ENCODE measurements around the gene SLC38A9. TPM values are rescaled to one million over a fixed set of nuclear protein-coding genes. Genes with fewer than 3 reads are reported as not detected.

The SLC38A9 gene
- total and polyA plus RNA-seq, 2 experiments from 2014 or later = 17.0 to 23.8 TPM

DNA sequence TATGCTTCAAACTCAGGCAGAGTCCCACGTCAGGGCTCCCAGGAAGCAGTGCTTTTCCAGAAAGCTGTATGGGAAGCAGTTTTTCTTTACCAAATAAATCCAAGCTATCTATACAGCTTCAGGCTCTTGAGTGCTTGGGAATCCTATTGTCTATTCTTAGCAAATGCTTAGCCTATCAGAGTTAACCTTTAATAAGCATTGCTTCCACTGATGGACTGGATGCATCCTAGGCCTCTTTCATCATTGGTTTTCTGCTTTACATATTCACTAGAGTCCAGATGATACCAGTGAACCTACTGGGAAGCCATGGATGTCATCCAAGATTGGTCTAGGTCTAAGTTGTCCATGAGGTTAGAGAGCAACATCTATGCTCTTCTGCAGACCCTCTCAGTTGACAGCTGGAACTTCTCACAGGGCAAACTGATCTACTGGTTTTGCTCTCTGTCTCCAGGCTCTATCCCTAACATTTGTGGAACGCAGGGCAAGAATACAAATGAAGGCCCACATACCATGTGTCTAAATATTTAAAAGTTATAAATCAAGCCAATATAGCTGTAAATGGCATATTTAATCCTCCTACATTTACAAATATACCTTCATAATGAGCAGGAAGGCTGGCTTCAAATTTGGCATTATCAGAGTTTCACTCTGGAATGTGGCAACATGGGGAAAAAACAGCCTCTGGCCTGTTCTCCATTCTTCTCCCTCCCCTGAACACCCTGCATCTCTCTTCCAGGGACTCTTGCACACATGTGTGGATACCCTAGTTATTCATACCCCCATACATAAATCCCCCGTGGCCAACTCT, 127.5 kb downstream of the SLC38A9 start:
- no peak overlapping the region for H3K9ac ChIP-seq
- H3K4me2 ChIP-seq (ENCODE audit: unreplicated experiment) = no peak overlapping the region
- TF ChIP-seq EZH2phosphoT487 (IDR thresholded peaks at IDR 0.05; ENCODE audit: insufficient read depth, low read depth) (no peak), EZH2 (IDR thresholded peaks at IDR 0.05; ENCODE audit: insufficient read depth, poor library complexity, severe bottlenecking) (no peak)
- H2AFZ ChIP-seq = no peak overlapping the region
- no peaks in the 10 kb centered on the region for H3K79me2 ChIP-seq (ENCODE audit: insufficient read depth)
- H3K9me3 ChIP-seq (ENCODE audit: low read depth) = no peaks in the 10 kb centered on the region
- no peak overlapping the region for H3K27ac ChIP-seq
- H3K4me3 ChIP-seq = no peak overlapping the region
- no peaks in the 10 kb centered on the region for H3K27me3 ChIP-seq (replicated peaks; ENCODE audit: insufficient read depth)
- no peaks in the 10 kb centered on the region for H3F3A ChIP-seq (ENCODE audit: insufficient read depth)
- H3K36me3 ChIP-seq (ENCODE audit: low read depth) = no peaks in the 10 kb centered on the region
- H3K9me2 ChIP-seq (ENCODE audit: insufficient read depth) = no peaks in the 10 kb centered on the region
- H4K20me1 ChIP-seq (ENCODE audit: insufficient read depth) = no peaks in the 10 kb centered on the region
- DNase-seq = no peak
- in situ Hi-C loops (cut with MboI) = no loop called here
- 66 to 71% methylated on average over 3 of the region's 3 CpGs for WGBS, 2 experiments (ENCODE audit: low coverage in 1 of 2, low lambda C conversion rate in 2 of 2, missing lambda C conversion rate in 2 of 2)
- no peaks in the 10 kb centered on the region for H3K4me1 ChIP-seq (ENCODE audit: insufficient read depth)

DNA sequence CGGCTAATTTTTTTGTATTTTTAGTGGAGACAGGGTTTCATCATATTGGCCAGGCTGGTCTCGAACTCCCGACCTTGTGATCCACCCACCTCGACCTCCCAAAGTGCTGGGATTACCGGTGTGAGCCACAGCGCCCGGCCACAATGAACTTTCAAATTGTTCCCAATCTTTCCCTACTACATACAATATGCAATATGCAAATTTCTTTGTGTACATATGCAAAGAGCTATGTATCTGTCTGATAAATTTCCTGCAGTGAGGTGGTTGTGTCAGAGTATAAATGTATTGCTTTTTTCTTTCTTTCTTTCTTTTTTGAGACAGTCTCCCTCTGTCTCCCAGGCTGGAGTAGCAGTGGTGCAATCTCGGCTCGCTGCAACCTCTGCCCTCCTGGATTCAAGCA, 128.5 kb downstream of the SLC38A9 start:
- Histone ChIP-seq H3K27me3 (replicated peaks; ENCODE audit: insufficient read depth) (no peaks in the 10 kb centered on the region), H3K9me2 (ENCODE audit: insufficient read depth) (no peaks in the 10 kb centered on the region), H3K36me3 (ENCODE audit: low read depth) (no peaks in the 10 kb centered on the region), H3F3A (ENCODE audit: insufficient read depth) (no peaks in the 10 kb centered on the region), H3K4me3 (no peak overlapping the region), H4K20me1 (ENCODE audit: insufficient read depth) (no peaks in the 10 kb centered on the region), H3K4me2 (ENCODE audit: unreplicated experiment) (no peak overlapping the region), H3K27ac (no peak overlapping the region), H2AFZ (no peak overlapping the region), H3K4me1 (ENCODE audit: insufficient read depth) (no peaks in the 10 kb centered on the region), H3K79me2 (ENCODE audit: insufficient read depth) (no peaks in the 10 kb centered on the region), H3K9me3 (ENCODE audit: low read depth) (no peaks in the 10 kb centered on the region), H3K9ac (no peak overlapping the region)
- WGBS, 2 experiments (ENCODE audit: low coverage in 1 of 2, low lambda C conversion rate in 2 of 2, missing lambda C conversion rate in 2 of 2) = 84 to 87% methylated on average over 9 of the region's 9 CpGs
- DNase-seq = no peak
- TF ChIP-seq EZH2 (IDR thresholded peaks at IDR 0.05; ENCODE audit: insufficient read depth, poor library complexity, severe bottlenecking) = no peak
- in situ Hi-C loops (cut with MboI) = no loop called here

DNA sequence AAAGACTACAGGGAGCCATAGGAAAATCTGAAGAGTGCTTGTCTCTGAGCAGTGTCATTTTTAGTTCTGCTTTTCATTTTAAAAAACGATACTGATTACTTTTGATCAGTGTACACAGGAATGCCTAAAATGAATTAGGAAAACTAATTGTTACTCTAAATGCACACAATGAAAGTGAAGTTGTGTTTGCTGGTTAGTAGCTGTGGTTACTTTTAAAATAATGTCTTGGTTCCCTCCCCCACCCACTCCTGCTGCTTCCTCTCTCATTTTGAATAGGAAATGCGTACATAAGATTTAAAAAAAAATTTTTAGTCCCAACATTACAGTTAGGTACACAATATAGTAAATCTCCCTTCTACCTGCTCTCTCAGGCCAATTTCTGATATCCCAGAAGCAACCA, 129.9 kb downstream of the SLC38A9 start:
- Histone ChIP-seq H3K79me2 (ENCODE audit: insufficient read depth) (no peaks in the 10 kb centered on the region), H3K27ac (no peak overlapping the region), H3K9me2 (ENCODE audit: insufficient read depth) (no peaks in the 10 kb centered on the region), H4K20me1 (ENCODE audit: insufficient read depth) (no peaks in the 10 kb centered on the region), H3K4me1 (ENCODE audit: insufficient read depth) (peaks cover 6% of the 10 kb centered on the region), H3K4me3 (no peak overlapping the region), H3K9ac (no peak overlapping the region), H2AFZ (no peak overlapping the region), H3K27me3 (replicated peaks; ENCODE audit: insufficient read depth) (no peaks in the 10 kb centered on the region), H3K4me2 (ENCODE audit: unreplicated experiment) (no peak overlapping the region), H3F3A (ENCODE audit: insufficient read depth) (no peaks in the 10 kb centered on the region), H3K9me3 (ENCODE audit: low read depth) (no peaks in the 10 kb centered on the region), H3K36me3 (ENCODE audit: low read depth) (no peaks in the 10 kb centered on the region)
- WGBS, 2 experiments (ENCODE audit: low coverage in 1 of 2, low lambda C conversion rate in 2 of 2, missing lambda C conversion rate in 2 of 2) = 68 to 73% methylated on average over 2 of the region's 2 CpGs
- in situ Hi-C loops (cut with MboI) = no loop called here
- TF ChIP-seq EZH2phosphoT487 (IDR thresholded peaks at IDR 0.05; ENCODE audit: insufficient read depth, low read depth) = no peak
- DNase-seq = no peak

DNA sequence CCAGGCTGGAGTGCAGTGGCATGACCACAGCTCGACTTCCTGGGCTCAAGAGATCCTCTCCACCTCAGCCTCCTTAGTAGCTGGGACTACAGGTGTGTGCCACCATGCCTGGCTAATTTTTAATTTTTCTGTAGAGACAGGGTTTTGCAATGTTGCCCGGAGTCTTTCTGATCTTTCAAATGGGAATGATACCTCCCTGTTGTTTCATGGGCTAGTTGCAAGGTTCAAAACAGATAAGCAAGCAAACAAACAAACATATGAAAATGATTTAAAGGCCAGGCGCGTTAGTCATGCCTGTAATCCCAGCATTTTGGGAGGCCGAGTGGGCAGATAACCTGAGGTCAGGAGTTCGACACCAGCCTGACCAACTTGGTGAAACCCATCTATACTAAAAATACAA, 132.1 kb downstream of the SLC38A9 start:
- peaks cover 10% of the 10 kb centered on the region for H3K4me1 ChIP-seq (ENCODE audit: insufficient read depth)
- TF ChIP-seq EZH2 (IDR thresholded peaks at IDR 0.05; ENCODE audit: insufficient read depth, poor library complexity, severe bottlenecking) (no peak), EZH2phosphoT487 (IDR thresholded peaks at IDR 0.05; ENCODE audit: insufficient read depth, low read depth) (no peak)
- no peak overlapping the region for H2AFZ ChIP-seq
- no peak overlapping the region for H3K9ac ChIP-seq
- no peaks in the 10 kb centered on the region for H3K9me2 ChIP-seq (ENCODE audit: insufficient read depth)
- H3K79me2 ChIP-seq (ENCODE audit: insufficient read depth) = no peaks in the 10 kb centered on the region
- no peak overlapping the region for H3K4me2 ChIP-seq (ENCODE audit: unreplicated experiment)
- 0 out of 2 replicates have a peak, but pooled peaks cover 5% of the 10 kb centered on the region for H3F3A ChIP-seq (ENCODE audit: insufficient read depth)
- no peak for DNase-seq
- no peaks in the 10 kb centered on the region for H3K27me3 ChIP-seq (replicated peaks; ENCODE audit: insufficient read depth)
- no peak overlapping the region for H3K4me3 ChIP-seq
- in situ Hi-C loops (cut with MboI) = no loop called here
- 82% methylated on average over 6 of the region's 6 CpGs for WGBS, 2 experiments (ENCODE audit: low coverage in 1 of 2, low lambda C conversion rate in 2 of 2, missing lambda C conversion rate in 2 of 2)
- no peaks in the 10 kb centered on the region for H4K20me1 ChIP-seq (ENCODE audit: insufficient read depth)
- H3K36me3 ChIP-seq (ENCODE audit: low read depth) = no peaks in the 10 kb centered on the region
- no peaks in the 10 kb centered on the region for H3K9me3 ChIP-seq (ENCODE audit: low read depth)
- H3K27ac ChIP-seq = no peak overlapping the region

DNA sequence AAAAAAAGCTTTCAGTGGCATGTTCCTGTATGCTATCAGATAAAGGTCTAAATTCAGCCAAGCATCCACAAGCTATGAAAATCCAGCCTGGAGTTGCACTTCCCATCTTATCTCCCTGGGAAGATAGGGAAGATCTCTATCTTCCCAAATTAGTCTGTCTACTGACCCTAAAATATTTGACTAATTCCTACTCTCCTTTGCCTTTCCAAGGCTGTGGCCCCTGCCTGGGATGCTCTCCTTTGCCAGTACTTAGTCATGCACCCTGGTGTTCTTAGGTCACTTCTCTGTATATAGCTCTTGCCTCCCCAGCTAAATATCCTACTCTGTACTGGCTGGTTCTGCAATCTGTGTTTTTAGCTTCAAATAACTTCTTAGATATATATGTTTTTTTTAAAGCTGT, 133.4 kb downstream of the SLC38A9 start:
- Histone ChIP-seq H3K4me2 (ENCODE audit: unreplicated experiment) (no peak overlapping the region), H4K20me1 (ENCODE audit: insufficient read depth) (no peaks in the 10 kb centered on the region), H3K27me3 (replicated peaks; ENCODE audit: insufficient read depth) (no peaks in the 10 kb centered on the region), H3K9me3 (ENCODE audit: low read depth) (no peaks in the 10 kb centered on the region), H3K79me2 (ENCODE audit: insufficient read depth) (no peaks in the 10 kb centered on the region), H3K4me1 (ENCODE audit: insufficient read depth) (peaks cover 10% of the 10 kb centered on the region), H3K27ac (no peak overlapping the region), H3F3A (ENCODE audit: insufficient read depth) (0 out of 2 replicates have a peak, but pooled peaks cover 5% of the 10 kb centered on the region), H3K36me3 (ENCODE audit: low read depth) (no peaks in the 10 kb centered on the region), H3K9ac (no peak overlapping the region), H2AFZ (no peak overlapping the region), H3K9me2 (ENCODE audit: insufficient read depth) (no peaks in the 10 kb centered on the region), H3K4me3 (no peak overlapping the region)
- no peak for TF ChIP-seq EZH2 (IDR thresholded peaks at IDR 0.05; ENCODE audit: insufficient read depth, poor library complexity, severe bottlenecking)
- TF ChIP-seq EZH2phosphoT487 (IDR thresholded peaks at IDR 0.05; ENCODE audit: insufficient read depth, low read depth) = no peak
- DNase-seq = peak; percentile 51
- in situ Hi-C loops (cut with MboI) = no loop called here

Data from GM23248 (cell line).